GM23248 (cell line): ENCODE data around the gene ETFA. TPM values are rescaled to one million over a fixed set of nuclear protein-coding genes. Genes with fewer than 3 reads are reported as not detected.
A peak's percentile ranks its signal among the peaks of the same experiment; 100 is the strongest.

Experiments
- DNase-seq: peaks from one replicate; pipeline ENCODE4 v3.0.0-alpha.2; 2015
- H2AFZ ChIP-seq: fragments of 200-600 bp; sonication (generic); 2 replicates; pipeline ENCODE4 v1.6.1; 2016; ENCODE audit warnings: antibody characterized with exemption
- H3F3A ChIP-seq: fragments of 200-600 bp; sonication (generic); 2 replicates; pipeline ENCODE4 v1.6.1; 2016; ENCODE audit warnings: mild to moderate bottlenecking, antibody characterized with exemption, mixed run types; ENCODE audit not compliant: insufficient read depth
- H3K27ac ChIP-seq: fragments of 200-600 bp; sonication (generic); 2 replicates; pipeline ENCODE4 v1.5.1; 2016; ENCODE audit warnings: mild to moderate bottlenecking
- H3K27me3 ChIP-seq: fragments of 200-600 bp; sonication (generic); replicated peaks from 2 replicates; pipeline ENCODE4 v1.6.1; 2016; ENCODE audit warnings: mild to moderate bottlenecking; ENCODE audit not compliant: insufficient read depth
- H3K36me3 ChIP-seq: fragments of 200-600 bp; sonication (generic); 2 replicates; pipeline ENCODE4 v1.6.1; 2016; ENCODE audit warnings: low read depth, mild to moderate bottlenecking
- H3K4me1 ChIP-seq: fragments of 200-600 bp; sonication (generic); 2 replicates; pipeline ENCODE4 v1.6.1; 2016; ENCODE audit warnings: mild to moderate bottlenecking; ENCODE audit not compliant: insufficient read depth
- H3K4me2 ChIP-seq: fragments of 200-600 bp; sonication (generic); one replicate; pipeline ENCODE4 v1.6.1; 2016; ENCODE audit warnings: mild to moderate bottlenecking; ENCODE audit not compliant: unreplicated experiment
- H3K4me3 ChIP-seq: fragments of 200-600 bp; sonication (generic); 2 replicates; pipeline ENCODE4 v1.5.1; 2016; ENCODE audit warnings: mild to moderate bottlenecking
- H3K79me2 ChIP-seq: fragments of 200-600 bp; sonication (generic); 2 replicates; pipeline ENCODE4 v1.6.1; 2016; ENCODE audit warnings: mild to moderate bottlenecking; ENCODE audit not compliant: insufficient read depth
- H3K9ac ChIP-seq: fragments of 200-600 bp; sonication (generic); 2 replicates; pipeline ENCODE4 v1.6.1; 2016; ENCODE audit warnings: mild to moderate bottlenecking
- H3K9me2 ChIP-seq: fragments of 200-600 bp; sonication (generic); 2 replicates; pipeline ENCODE4 v1.6.1; 2016; ENCODE audit warnings: mixed run types, mild to moderate bottlenecking, moderate library complexity; ENCODE audit not compliant: insufficient read depth
- H3K9me3 ChIP-seq: fragments of 200-600 bp; sonication (generic); one replicate; pipeline ENCODE4 v1.6.1; 2017; ENCODE audit warnings: low read depth
- H4K20me1 ChIP-seq: fragments of 200-600 bp; sonication (generic); 2 replicates; pipeline ENCODE4 v1.6.0; 2016; ENCODE audit not compliant: insufficient read depth
- EZH2 ChIP-seq: fragments of 200-600 bp; sonication (generic); IDR thresholded peaks from 2 replicates; pipeline ENCODE4 v1.6.1; 2018; ENCODE audit warnings: antibody characterized with exemption, mild to moderate bottlenecking; ENCODE audit not compliant: insufficient read depth, poor library complexity, severe bottlenecking
- EZH2phosphoT487 ChIP-seq: fragments of 200-600 bp; sonication (generic); IDR thresholded peaks from 2 replicates; pipeline ENCODE4 v1.6.1; 2018; ENCODE audit warnings: antibody characterized with exemption, moderate library complexity, mild to moderate bottlenecking, low read depth; ENCODE audit not compliant: insufficient read depth
- WGBS, 2 experiments: methylation state at CpG; one replicate each; pipeline ENCODE4 v1.1.6; 2015 to 2017; ENCODE audit warnings: low lambda C conversion rate in 2 of 2, low coverage in 1 of 2; ENCODE audit errors: missing lambda C conversion rate in 2 of 2; 5-methylcytosine and 5-hydroxymethylcytosine counted together
- in situ Hi-C: fragments of 300-500 bp; cut with MboI; formaldehyde crosslinking; loops from 2 replicates; pipeline ENCODE4 v1.15.0; 2020
- polyA plus RNA-seq: library from polyadenylated mRNA; unstranded; fragments of >200 nt; fragmentation: Nextera tagmentation; extraction: Ambion mirVana; gene quantifications from 2 replicates; pipeline ENCODE4 v1.2.1, GENCODE V29; 2016
- total RNA-seq: library from RNA; depleted of rRNA; stranded (reverse); fragments of >200 nt; shearing (Covaris generic); gene quantifications from 2 replicates; pipeline ENCODE4 v1.2.3, GENCODE V29; 2014

Gene ETFA
- total and polyA plus RNA-seq, 2 experiments from 2014 or later = 94.8 to 141 TPM

- Histone ChIP-seq H3K27me3 (peaks cover 19% of the 10 kb centered on the region), H3K4me1 (no peaks in the 10 kb centered on the region), H4K20me1 (no peaks in the 10 kb centered on the region), H3F3A (no peaks in the 10 kb centered on the region; the same call in 1 of the 2 replicates), H3K9me3 (no peaks in the 10 kb centered on the region), H3K27ac (no peak overlapping the region), H2AFZ (no peak overlapping the region), H3K4me2 (no peak overlapping the region), H3K9me2 (no peaks in the 10 kb centered on the region), H3K9ac (no peak overlapping the region), H3K4me3 (no peak overlapping the region), H3K79me2 (no peaks in the 10 kb centered on the region), H3K36me3 (no peaks in the 10 kb centered on the region)
- no peak for DNase-seq
- in situ Hi-C loops = no loop called here
- WGBS, 2 experiments = 88% methylated on average over 1 of the region's 1 CpG; no CpG with 5 or more reads in 1 of the 2 experiments
- TF ChIP-seq EZH2phosphoT487 = no peak
- TF ChIP-seq EZH2 = no peak
These were observed 21.5 kb upstream of the ETFA start for GRCh38 chr15:76332796-76333195.

GRCh38 chr15:76330080-76330680 lies 18.9 kb upstream of the ETFA start:
- Histone ChIP-seq H3K9me3 (no peaks in the 10 kb centered on the region), H3K27ac (no peak overlapping the region), H2AFZ (no peak overlapping the region), H3K4me3 (no peak overlapping the region), H3K27me3 (0 out of 2 replicates have a peak, but pooled peaks cover 7% of the 10 kb centered on the region), H3K9me2 (no peaks in the 10 kb centered on the region), H3K9ac (no peak overlapping the region), H3K36me3 (no peaks in the 10 kb centered on the region), H3K79me2 (no peaks in the 10 kb centered on the region), H3K4me1 (no peaks in the 10 kb centered on the region), H3K4me2 (no peak overlapping the region), H3F3A (no peaks in the 10 kb centered on the region), H4K20me1 (no peaks in the 10 kb centered on the region)
- 58 to 70% methylated on average over 7 of the region's 7 CpGs for WGBS, 2 experiments
- TF ChIP-seq EZH2phosphoT487 (no peak), EZH2 (no peak)
- DNase-seq = peak; percentile 75
- in situ Hi-C loops = no loop called here

- peak; percentile 63 for DNase-seq
- no peaks in the 10 kb centered on the region for H4K20me1 ChIP-seq
- H3K4me3 ChIP-seq = no peak overlapping the region
- in situ Hi-C loops = no loop called here
- no peak overlapping the region for H3K4me2 ChIP-seq
- H3K9ac ChIP-seq = no peak overlapping the region
- no peak overlapping the region for H3K27ac ChIP-seq
- no peaks in the 10 kb centered on the region for H3K79me2 ChIP-seq
- WGBS, 2 experiments = 63 to 66% methylated on average over 4 of the region's 4 CpGs
- H3K27me3 ChIP-seq = 0 out of 2 replicates have a peak, but pooled peaks cover 9% of the 10 kb centered on the region
- H3F3A ChIP-seq = no peaks in the 10 kb centered on the region
- no peaks in the 10 kb centered on the region for H3K9me3 ChIP-seq
- no peaks in the 10 kb centered on the region for H3K36me3 ChIP-seq
- TF ChIP-seq EZH2phosphoT487 = no peak
- no peak for TF ChIP-seq EZH2
- no peaks in the 10 kb centered on the region for H3K9me2 ChIP-seq
- H3K4me1 ChIP-seq = no peaks in the 10 kb centered on the region
- no peak overlapping the region for H2AFZ ChIP-seq
These were observed 17.7 kb upstream of the ETFA start for GRCh38 chr15:76328958-76329357.

- Histone ChIP-seq H4K20me1 (no peaks in the 10 kb centered on the region), H3K9me3 (no peaks in the 10 kb centered on the region), H3K36me3 (no peaks in the 10 kb centered on the region), H3K4me2 (no peak overlapping the region), H3K79me2 (no peaks in the 10 kb centered on the region), H3K9ac (no peak overlapping the region), H2AFZ (no peak overlapping the region), H3F3A (no peaks in the 10 kb centered on the region), H3K4me1 (no peaks in the 10 kb centered on the region), H3K4me3 (no peak overlapping the region), H3K27me3 (0 out of 2 replicates have a peak, but pooled peaks cover 9% of the 10 kb centered on the region), H3K27ac (no peak overlapping the region), H3K9me2 (no peaks in the 10 kb centered on the region)
- in situ Hi-C loops = no loop called here
- 85 to 86% methylated on average over 8 of the region's 8 CpGs for WGBS, 2 experiments
- TF ChIP-seq EZH2 (no peak), EZH2phosphoT487 (no peak)
- no peak for DNase-seq
These were observed 16.9 kb upstream of the ETFA start for GRCh38 chr15:76328106-76328696.
